Activated CD4-positive, alpha-beta T cell treated with anti-CD3 and anti-CD28 coated beads, Interleukin-10, Interleukin-2, amounts not matched to agents 100 ng/mL and 50 ng/mL, durations not matched to agents 16 hours and 8 hours (primary cell): Measurements from ENCODE around the gene CSNK1G3.
"Not testable (repeated sequence)": the region's sequence is repeated elsewhere in the genome, so short reads cannot be mapped to it uniquely, and the experiment has no call there.

ENCODE experiments used
- DNase-seq: peaks from one replicate; pipeline ENCODE4 v3.0.0-alpha.2; 2020

Gene CSNK1G3

GRCh38 chr5:123511648-123512605 lies at the start of gene CSNK1G3:
TSS of gene CSNK1G3 (plus strand) at chr5:123512177. CDS start at chr5:123545664, 33,487 bp downstream.
- DNase-seq: peak; percentile 97

- DNase-seq: not testable (repeated sequence)
These were observed 45.1 kb upstream of the CSNK1G3 start for GRCh38 chr5:123466839-123467238.

GRCh38 chr5:123471385-123471784 lies 40.6 kb upstream of the CSNK1G3 start:
- no peak for DNase-seq

- DNase-seq: no peak
These were observed 39.6 kb upstream of the CSNK1G3 start for GRCh38 chr5:123472150-123472924.

GRCh38 chr5:123474228-123474627 lies 37.7 kb upstream of the CSNK1G3 start:
- no peak for DNase-seq

- no peak for DNase-seq
These were observed 35.2 kb upstream of the CSNK1G3 start for GRCh38 chr5:123476731-123477130.

- no peak for DNase-seq
These were observed 33.4 kb upstream of the CSNK1G3 start for GRCh38 chr5:123478546-123478945.

- DNase-seq: no peak
These were observed 29.7 kb upstream of the CSNK1G3 start for GRCh38 chr5:123482258-123482657.

GRCh38 chr5:123483446-123484077 lies 28.4 kb upstream of the CSNK1G3 start:
- no peak for DNase-seq

GRCh38 chr5:123485275-123485674 lies 26.7 kb upstream of the CSNK1G3 start:
- DNase-seq: no peak

- DNase-seq: no peak
These were observed 24.9 kb upstream of the CSNK1G3 start for GRCh38 chr5:123486951-123487655.

- DNase-seq: no peak
These were observed 21.0 kb upstream of the CSNK1G3 start for GRCh38 chr5:123490974-123491373.

- DNase-seq: not testable (repeated sequence)
These were observed 16.8 kb upstream of the CSNK1G3 start for GRCh38 chr5:123495211-123495610.

- DNase-seq: peak; percentile 23
These were observed 15.1 kb upstream of the CSNK1G3 start for GRCh38 chr5:123496892-123497291.

GRCh38 chr5:123500471-123500870 lies 11.5 kb upstream of the CSNK1G3 start:
- no peak for DNase-seq

GRCh38 chr5:123502120-123502519 lies 9.9 kb upstream of the CSNK1G3 start:
- DNase-seq: no peak

- no peak for DNase-seq
These were observed 8.7 kb upstream of the CSNK1G3 start for GRCh38 chr5:123503299-123503698.

- DNase-seq: no peak
These were observed 6.3 kb upstream of the CSNK1G3 start for GRCh38 chr5:123505633-123506032.

GRCh38 chr5:123508441-123508840 lies 3.5 kb upstream of the CSNK1G3 start:
- DNase-seq: no peak

- no peak for DNase-seq
These were observed 708 bp upstream of the CSNK1G3 start for GRCh38 chr5:123511290-123511647.

- DNase-seq: peak; percentile 58
These were observed 859 bp downstream of the CSNK1G3 start for GRCh38 chr5:123512611-123513461.
